Right atrium auricular region (tissue), 2 donors: Measurements from ENCODE around the gene COL11A1. TPM values are rescaled to one million over a fixed set of nuclear protein-coding genes. Genes with fewer than 3 reads are reported as not detected.
"Not testable (repeated sequence)": the region's sequence is repeated elsewhere in the genome, so short reads cannot be mapped to it uniquely, and the experiment has no call there.

Experiments
- DNase-seq: peaks from one replicate; pipeline ENCODE4 v3.0.0-alpha.2; 2019; ENCODE audit warnings: low spot score
- H3K27ac ChIP-seq, 2 donors: fragments of 200-600 bp; sonication (generic); 1 replicate in 1 of 2; 2 replicates in 1 of 2; pipeline ENCODE4 v1.5.1; 2016 to 2019
- H3K27me3 ChIP-seq, 2 donors: fragments of 200-600 bp; sonication (generic); one replicate each; pipeline versions ENCODE4 v1.5.1 to v1.6.0; 2017 to 2019
- H3K36me3 ChIP-seq: fragments of 200-600 bp; sonication (generic); one replicate; pipeline ENCODE4 v1.5.1; 2016
- H3K4me1 ChIP-seq, 2 donors: fragments of 200-600 bp; sonication (generic); one replicate each; pipeline versions ENCODE4 v1.5.1 to v1.6.0; 2017 to 2019
- H3K4me3 ChIP-seq, 2 donors: fragments of 200-600 bp; sonication (generic); 1 replicate in 1 of 2; 2 replicates in 1 of 2; pipeline ENCODE4 v1.5.1; 2017 to 2019; ENCODE audit warnings: mild to moderate bottlenecking in 1 of 2, moderate library complexity in 1 of 2
- H3K9me3 ChIP-seq, 2 donors: fragments of 200-600 bp; sonication (generic); one replicate each; pipeline ENCODE4 v1.5.1; 2019
- total RNA-seq, 2 donors: library from RNA; depleted of rRNA; stranded (reverse); fragments of >200 nt; gene quantifications; one replicate each; pipeline ENCODE4 v1.1.0, GENCODE V29; 2016
- TF ChIP-seq, protein P1 (sequence below), 2 donors: fragments of 200-600 bp; sonication (generic); IDR thresholded peaks; one replicate each; pipeline ENCODE4 v1.5.1; 2019; ENCODE audit warnings: antibody characterized with exemption in 2 of 2

COL11A1 gene
- total RNA-seq, 2 donors from 2014 or later, result 0.71 TPM; not detected in 1

DNA sequence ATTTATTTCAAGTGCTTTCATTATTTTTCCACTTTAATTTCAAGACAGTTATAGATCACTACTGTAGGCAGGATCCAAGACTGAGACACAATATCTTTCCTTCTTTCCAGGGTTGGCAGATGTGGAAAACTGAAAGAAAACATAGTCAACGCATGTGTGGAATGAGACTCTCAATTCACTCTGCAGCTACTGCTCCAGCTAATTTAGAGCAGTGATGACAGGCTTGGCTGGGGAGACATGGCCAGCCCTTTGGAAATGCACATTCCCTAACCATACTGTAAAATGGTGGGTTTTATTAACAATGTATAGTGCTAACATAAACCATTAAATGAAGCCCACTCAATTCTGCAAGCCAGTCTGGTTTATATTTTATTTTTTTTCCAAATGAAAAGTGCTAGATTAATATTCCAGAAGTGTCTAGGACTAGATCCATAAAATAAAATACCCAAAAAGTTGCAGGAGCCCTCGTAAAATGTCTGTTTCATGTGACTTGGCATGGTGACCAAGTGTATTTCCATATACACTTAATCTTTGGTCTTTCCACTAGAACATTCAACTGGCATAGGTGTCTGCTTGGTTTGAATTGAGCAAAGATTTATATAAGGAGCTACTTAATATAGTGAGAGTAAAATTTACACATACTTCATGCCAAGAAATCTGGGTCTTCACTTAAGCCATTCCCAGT is 32.9 kb downstream of the COL11A1 start:
- TF ChIP-seq, protein P1, sequence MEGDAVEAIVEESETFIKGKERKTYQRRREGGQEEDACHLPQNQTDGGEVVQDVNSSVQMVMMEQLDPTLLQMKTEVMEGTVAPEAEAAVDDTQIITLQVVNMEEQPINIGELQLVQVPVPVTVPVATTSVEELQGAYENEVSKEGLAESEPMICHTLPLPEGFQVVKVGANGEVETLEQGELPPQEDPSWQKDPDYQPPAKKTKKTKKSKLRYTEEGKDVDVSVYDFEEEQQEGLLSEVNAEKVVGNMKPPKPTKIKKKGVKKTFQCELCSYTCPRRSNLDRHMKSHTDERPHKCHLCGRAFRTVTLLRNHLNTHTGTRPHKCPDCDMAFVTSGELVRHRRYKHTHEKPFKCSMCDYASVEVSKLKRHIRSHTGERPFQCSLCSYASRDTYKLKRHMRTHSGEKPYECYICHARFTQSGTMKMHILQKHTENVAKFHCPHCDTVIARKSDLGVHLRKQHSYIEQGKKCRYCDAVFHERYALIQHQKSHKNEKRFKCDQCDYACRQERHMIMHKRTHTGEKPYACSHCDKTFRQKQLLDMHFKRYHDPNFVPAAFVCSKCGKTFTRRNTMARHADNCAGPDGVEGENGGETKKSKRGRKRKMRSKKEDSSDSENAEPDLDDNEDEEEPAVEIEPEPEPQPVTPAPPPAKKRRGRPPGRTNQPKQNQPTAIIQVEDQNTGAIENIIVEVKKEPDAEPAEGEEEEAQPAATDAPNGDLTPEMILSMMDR (IDR thresholded peaks at IDR 0.05), result no peak
- Histone ChIP-seq H3K27ac (no peak overlapping the region), H3K9me3 (no peaks in the 10 kb centered on the region), H3K4me1 (no peaks in the 10 kb centered on the region), H3K4me3 (no peak overlapping the region), H3K36me3 (no peaks in the 10 kb centered on the region), H3K27me3 (no peaks in the 10 kb centered on the region)
- DNase-seq, result no peak

DNA sequence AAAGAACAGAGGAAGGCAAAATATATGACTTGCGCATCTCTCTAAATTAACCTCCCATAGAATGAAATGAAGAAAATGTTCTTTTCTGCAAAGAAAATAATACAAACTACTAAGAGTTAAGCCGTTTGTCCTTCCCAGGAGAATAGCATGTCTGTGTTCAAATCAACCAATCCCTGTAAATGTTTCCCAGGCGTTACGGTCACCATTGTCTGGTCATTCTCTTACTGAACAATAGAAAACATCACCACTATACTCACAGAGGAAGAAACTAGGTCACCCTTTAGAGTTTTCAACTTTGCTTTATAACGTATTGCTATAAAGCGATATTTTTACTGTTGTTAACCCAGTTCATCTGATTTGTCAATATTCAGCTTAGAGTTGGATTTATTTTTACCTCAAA is 34.1 kb downstream of the COL11A1 start:
- H3K4me1 ChIP-seq, result no peaks in the 10 kb centered on the region
- no peak for DNase-seq
- H3K36me3 ChIP-seq, result no peaks in the 10 kb centered on the region

DNA sequence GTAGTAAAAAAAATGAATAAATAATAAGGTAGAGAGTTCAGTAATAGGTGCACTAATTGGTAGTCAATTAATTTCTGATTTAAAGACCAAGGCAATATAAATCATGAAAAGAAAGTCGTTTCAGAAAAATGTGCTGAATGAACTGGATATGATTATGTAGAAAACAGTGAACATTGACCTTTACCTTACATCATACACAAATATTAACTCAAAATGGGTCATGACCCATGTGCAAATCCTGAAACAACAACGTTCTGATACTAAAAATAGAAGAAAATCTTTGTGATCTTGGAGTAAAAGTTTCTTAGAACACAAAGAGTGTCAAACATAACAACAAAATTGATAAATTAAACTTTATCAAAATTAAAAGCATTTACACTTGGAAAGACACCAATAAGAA is 39.1 kb downstream of the COL11A1 start:
- H3K9me3 ChIP-seq, result no peaks in the 10 kb centered on the region
- H3K4me1 ChIP-seq, result no peaks in the 10 kb centered on the region
- H3K36me3 ChIP-seq, result no peaks in the 10 kb centered on the region
- TF ChIP-seq, protein P1 (IDR thresholded peaks at IDR 0.05), result no peak
- H3K27me3 ChIP-seq, result no peaks in the 10 kb centered on the region
- H3K4me3 ChIP-seq, result no peak overlapping the region
- no peak for DNase-seq
- no peak overlapping the region for H3K27ac ChIP-seq

More for the DNA sequence above, 34.1 kb downstream of the COL11A1 start:
- Histone ChIP-seq H3K27ac (no peak overlapping the region), H3K27me3 (no peaks in the 10 kb centered on the region), H3K9me3 (no peaks in the 10 kb centered on the region), H3K4me3 (no peak overlapping the region)
- TF ChIP-seq, protein P1 (IDR thresholded peaks at IDR 0.05), result no peak

DNA sequence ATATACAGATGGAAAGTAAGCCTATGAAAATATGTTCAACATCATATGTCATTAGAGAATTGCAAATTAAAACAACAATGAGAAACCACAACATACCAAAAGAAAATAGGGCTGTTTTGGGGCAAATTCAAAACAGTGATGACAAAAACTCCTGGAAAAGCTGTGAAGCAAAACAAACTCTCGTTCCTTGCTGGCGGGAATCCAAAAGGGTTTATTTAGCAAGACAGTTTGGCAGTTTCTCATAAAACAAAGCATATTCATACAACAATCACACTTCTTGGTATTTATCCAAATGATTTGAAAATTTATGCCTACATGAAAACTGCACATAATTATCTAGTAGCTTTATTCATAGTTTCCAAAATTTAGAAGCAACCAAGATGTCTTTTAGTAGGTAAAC is 44.4 kb downstream of the COL11A1 start:
- Histone ChIP-seq H3K9me3 (no peaks in the 10 kb centered on the region), H3K4me3 (no peak overlapping the region), H3K36me3 (no peaks in the 10 kb centered on the region), H3K27ac (no peak overlapping the region), H3K4me1 (no peaks in the 10 kb centered on the region), H3K27me3 (no peaks in the 10 kb centered on the region)
- no peak for DNase-seq
- TF ChIP-seq, protein P1 (IDR thresholded peaks at IDR 0.05), result no peak

DNA sequence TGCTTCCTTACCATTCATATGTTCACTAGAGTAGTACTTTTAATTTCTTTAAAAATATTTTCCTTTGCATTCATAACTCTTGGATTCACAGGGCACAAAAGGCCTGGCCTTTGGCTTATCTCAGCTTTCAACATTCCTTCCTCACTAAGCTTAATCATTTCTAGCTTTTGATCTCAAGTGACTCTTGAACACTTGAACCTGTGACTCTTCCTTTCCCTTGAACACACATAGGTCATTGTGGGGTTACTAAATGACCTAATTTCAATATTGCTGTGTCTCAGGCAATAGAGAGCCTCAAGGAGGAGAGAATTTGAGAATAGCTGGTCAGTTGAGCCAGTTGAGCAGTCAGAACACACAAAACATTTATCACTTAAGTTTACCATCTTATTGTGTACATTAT is 49.9 kb downstream of the COL11A1 start:
- H3K4me1 ChIP-seq, result no peaks in the 10 kb centered on the region
- DNase-seq, result no peak
- H3K27ac ChIP-seq, result no peak overlapping the region
- H3K9me3 ChIP-seq, result peaks cover 0 to 4% of the 10 kb centered on the region in 2 donors
- no peak overlapping the region for H3K4me3 ChIP-seq
- TF ChIP-seq, protein P1 (IDR thresholded peaks at IDR 0.05), result no peak
- no peaks in the 10 kb centered on the region for H3K27me3 ChIP-seq
- no peaks in the 10 kb centered on the region for H3K36me3 ChIP-seq

GRCh38 chr1:103056423-103056822 is 51.9 kb downstream of the COL11A1 start:
- H3K27ac ChIP-seq, result no peak overlapping the region
- peaks cover 0 to 4% of the 10 kb centered on the region in 2 donors for H3K9me3 ChIP-seq
- H3K27me3 ChIP-seq, result no peaks in the 10 kb centered on the region
- TF ChIP-seq, protein P1 (IDR thresholded peaks at IDR 0.05), result no peak
- H3K36me3 ChIP-seq, result no peaks in the 10 kb centered on the region
- H3K4me1 ChIP-seq, result no peaks in the 10 kb centered on the region
- no peak overlapping the region for H3K4me3 ChIP-seq
- DNase-seq, result no peak

GRCh38 chr1:103028110-103028509 is 80.2 kb downstream of the COL11A1 start:
- H3K27ac ChIP-seq, H3K9me3 ChIP-seq, H3K36me3 ChIP-seq, H3K27me3 ChIP-seq, H3K4me1 ChIP-seq, H3K4me3 ChIP-seq, DNase-seq: not testable (repeated sequence)
